HFF-Myc (cell line): ENCODE measurements around the gene NME2.

Experiments used
- DNase-seq: peaks from one replicate; pipeline ENCODE4 v3.0.0-alpha.2; 2011; ENCODE audit warnings: low read depth; ENCODE audit errors: extremely low read depth
- H3K4me3 ChIP-seq: replicated peaks from 2 replicates; pipeline ENCODE4 v1.5.1; 2011; ENCODE audit warnings: low read depth, mild to moderate bottlenecking, control low read depth, low read length
- TF ChIP-seq, protein P1 (sequence below): IDR thresholded peaks from 2 replicates; pipeline ENCODE4 v1.5.1; 2012; ENCODE audit warnings: mild to moderate bottlenecking, low read depth, low read length, control low read depth; ENCODE audit errors: missing control alignments

The NME2 gene

DNA sequence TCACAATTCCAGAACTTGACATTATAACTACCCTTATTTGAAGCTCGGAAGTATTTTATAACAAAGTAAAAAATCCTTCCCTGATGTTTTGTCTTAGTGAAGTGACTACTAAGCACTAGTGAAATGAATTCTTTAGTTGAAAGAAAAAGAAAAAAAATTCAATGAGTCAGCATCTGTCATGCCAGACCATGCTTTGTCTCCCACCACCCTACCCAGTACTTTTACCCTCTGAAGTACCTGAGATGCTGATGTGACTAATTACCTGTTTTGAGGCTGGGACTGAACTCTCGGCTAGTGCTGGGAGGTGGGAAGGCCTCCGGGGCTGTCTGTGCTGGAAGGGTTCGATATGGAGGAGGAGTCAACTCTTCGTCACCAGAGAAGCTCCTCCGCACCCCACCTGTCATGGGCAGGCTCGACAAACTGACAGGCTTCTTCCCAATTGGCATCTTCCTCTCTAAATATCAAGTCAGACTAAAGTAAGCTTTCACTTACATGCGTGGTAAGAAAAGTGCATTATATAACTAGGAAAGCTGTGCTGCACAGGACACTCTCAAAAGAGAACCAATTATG, 19.6 kb downstream of the NME2 start:
- no peak for DNase-seq

DNA sequence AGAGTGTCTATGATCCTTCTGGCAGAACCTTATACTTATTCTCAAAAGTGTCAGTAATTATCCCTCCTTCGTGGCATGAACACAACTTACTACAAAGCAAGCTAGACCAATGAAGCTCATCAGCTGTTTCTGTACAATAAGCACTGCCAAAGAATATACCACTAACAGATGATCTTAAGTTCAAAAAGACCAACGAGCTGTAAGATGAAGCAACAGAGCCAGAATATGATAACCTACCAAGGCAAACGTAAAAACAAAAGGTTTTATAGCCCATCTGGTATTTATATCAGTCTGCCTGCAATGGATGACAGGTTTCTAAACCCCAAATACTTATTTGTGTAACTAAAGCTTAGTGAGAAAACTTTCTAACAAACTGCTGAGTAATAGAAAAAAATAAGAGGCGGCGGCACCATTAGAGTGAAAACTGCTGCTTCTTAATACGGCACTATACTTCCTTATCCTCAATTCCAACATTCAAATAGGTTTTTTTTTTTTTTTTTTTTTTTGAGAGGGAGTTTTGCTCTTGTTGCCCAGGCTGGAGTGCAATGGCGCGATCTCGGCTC, 22.1 kb downstream of the NME2 start:
- DNase-seq = no peak
- TF ChIP-seq, protein P1, sequence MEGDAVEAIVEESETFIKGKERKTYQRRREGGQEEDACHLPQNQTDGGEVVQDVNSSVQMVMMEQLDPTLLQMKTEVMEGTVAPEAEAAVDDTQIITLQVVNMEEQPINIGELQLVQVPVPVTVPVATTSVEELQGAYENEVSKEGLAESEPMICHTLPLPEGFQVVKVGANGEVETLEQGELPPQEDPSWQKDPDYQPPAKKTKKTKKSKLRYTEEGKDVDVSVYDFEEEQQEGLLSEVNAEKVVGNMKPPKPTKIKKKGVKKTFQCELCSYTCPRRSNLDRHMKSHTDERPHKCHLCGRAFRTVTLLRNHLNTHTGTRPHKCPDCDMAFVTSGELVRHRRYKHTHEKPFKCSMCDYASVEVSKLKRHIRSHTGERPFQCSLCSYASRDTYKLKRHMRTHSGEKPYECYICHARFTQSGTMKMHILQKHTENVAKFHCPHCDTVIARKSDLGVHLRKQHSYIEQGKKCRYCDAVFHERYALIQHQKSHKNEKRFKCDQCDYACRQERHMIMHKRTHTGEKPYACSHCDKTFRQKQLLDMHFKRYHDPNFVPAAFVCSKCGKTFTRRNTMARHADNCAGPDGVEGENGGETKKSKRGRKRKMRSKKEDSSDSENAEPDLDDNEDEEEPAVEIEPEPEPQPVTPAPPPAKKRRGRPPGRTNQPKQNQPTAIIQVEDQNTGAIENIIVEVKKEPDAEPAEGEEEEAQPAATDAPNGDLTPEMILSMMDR = no peak
- no peak overlapping the region for H3K4me3 ChIP-seq

More for the DNA sequence above, 19.6 kb downstream of the NME2 start:
- TF ChIP-seq, protein P1 = no peak
- H3K4me3 ChIP-seq = no peak overlapping the region

DNA sequence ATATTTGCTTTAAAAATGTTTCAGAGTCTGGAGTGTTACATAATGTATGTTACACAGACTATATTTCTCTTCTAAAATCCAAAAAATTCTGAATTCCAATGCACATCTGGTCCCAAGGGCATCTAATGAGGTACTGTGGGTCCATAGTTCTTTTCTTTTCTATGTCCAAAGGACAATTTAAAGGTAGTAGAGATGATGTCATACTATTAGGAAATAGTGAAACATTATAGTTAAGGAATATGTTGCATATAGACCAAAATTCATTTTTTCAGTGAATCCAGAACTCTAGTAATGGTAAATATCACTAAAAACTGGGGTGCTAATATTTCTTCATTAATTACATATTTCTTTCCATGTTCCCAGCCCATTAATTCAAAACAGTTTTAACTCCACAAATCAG, 23.0 kb downstream of the NME2 start:
- H3K4me3 ChIP-seq = no peak overlapping the region
- TF ChIP-seq, protein P1 = no peak
- no peak for DNase-seq

DNA sequence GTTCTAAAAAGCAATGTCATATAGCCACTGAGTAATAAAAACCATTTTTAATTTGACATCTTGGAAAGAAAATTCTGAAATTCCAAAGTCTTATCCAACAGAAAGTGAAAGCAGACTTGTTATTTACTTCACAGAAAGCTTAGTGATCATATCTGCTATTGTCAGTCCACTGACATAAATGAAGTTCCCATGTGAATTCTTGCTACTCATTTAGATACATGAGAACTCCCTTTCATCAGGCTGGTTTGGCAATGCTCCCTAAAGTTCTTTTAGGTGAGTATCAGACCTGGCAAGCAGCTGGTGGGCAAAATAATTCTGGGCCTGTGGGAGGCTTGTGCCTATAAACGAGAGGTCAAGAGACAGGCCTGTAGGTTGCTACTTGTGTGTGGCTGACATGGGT, 23.4 kb downstream of the NME2 start:
- DNase-seq = no peak
- no peak overlapping the region for H3K4me3 ChIP-seq
- TF ChIP-seq, protein P1 = no peak

DNA sequence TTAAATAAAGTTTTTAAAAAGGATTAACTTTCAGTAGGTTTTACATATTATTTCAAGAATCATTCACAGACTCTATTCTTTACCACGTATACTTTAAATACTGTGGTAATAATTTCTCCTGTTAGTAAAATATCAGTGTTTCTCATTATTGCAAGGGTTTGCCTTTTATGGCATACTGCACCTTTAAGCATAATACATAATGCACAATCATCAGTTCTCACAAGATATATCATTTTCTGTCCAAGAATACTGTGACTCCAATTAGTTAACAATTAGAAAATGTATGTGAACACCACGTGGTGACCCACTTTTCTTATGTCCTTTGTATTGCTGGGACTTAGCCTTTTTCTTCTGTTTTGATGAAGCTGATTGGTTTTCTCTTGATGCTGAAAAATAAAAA, 25.7 kb downstream of the NME2 start:
- TF ChIP-seq, protein P1 = no peak
- no peak overlapping the region for H3K4me3 ChIP-seq
- no peak for DNase-seq

DNA sequence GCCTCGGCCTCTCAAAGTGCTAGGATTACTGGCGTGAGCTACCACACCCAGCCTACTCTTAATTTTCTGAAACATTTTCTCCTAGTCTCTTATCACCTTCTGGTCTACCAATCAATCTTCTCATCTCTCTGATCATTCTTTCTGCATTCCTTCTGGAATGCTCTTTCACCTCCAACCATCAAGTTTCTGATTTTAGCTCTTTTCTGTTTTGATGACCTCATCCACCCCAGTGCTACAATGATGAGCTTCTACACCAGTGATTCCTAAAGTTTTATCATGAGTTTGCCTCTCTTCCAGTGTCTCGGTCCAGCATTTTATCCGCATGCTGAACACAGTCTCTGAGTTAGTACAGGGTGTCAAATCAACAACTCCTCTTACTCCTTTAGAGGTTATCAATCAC, 31.5 kb downstream of the NME2 start:
- TF ChIP-seq, protein P1 = no peak
- no peak for DNase-seq
- H3K4me3 ChIP-seq = no peak overlapping the region

DNA sequence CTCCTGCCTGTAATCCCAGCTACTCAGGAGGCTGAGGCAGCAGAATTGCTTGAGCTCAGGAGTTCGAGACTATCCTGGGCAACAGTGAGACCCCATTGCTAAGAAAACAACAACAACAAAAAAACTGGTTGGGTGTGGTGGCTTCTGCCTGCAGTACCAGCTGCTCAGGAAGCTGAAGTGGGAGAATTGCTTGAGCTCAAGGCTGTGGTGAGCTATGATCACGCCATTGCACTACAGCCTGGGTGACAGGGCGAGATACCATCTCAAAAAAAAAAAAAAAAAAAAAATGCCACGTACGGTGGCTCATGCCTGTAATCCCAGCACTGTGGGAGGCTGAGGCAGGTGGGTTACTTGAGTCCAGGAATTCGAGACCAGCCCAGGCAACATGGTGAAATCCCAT, 34.1 kb downstream of the NME2 start:
- H3K4me3 ChIP-seq = no peak overlapping the region
- no peak for DNase-seq
- TF ChIP-seq, protein P1 = no peak
